ENCODE data around the gene CASP3. TPM values are rescaled to one million over a fixed set of nuclear protein-coding genes. Genes with fewer than 3 reads are reported as not detected.
"Not testable (repeated sequence)": the region's sequence is repeated elsewhere in the genome, so short reads cannot be mapped to it uniquely, and the experiment has no call there.

Gene CASP3
- polyA plus RNA-seq, 4 donors = 37.2 to 66.6 (median 57.8) TPM

- H3K9me3 ChIP-seq (ENCODE audit: control insufficient read depth in 2 of 2, insufficient read depth in 1 of 2, low read depth in 1 of 2, low read length in 1 of 2); H3K4me3 ChIP-seq (ENCODE audit: low read depth in 1 of 3, low read length in 3 of 3); FAIRE-seq; H3K27ac ChIP-seq (ENCODE audit: low read depth in 1 of 3, low read length in 2 of 3); H3K27me3 ChIP-seq (ENCODE audit: control insufficient read depth in 3 of 3, insufficient read depth in 3 of 3, low read length in 3 of 3); DNase-seq: not testable (repeated sequence)
- Histone ChIP-seq H3K4me1 (ENCODE audit: control insufficient read depth in 3 of 3, insufficient read depth in 2 of 3, low read depth in 1 of 3, low read length in 2 of 3) (peaks cover 0 to 14% (median 0%) of the 10 kb centered on the region in 3 donors), H3K36me3 (ENCODE audit: control insufficient read depth in 3 of 3, insufficient read depth in 2 of 3, low read depth in 1 of 3, low read length in 3 of 3) (peaks cover 3 to 20% (median 6%) of the 10 kb centered on the region in 3 donors)
- WGBS, 3 donors = 95 to 100% (median 96%) methylated on average over 3 of the region's 3 CpGs
Measured at GRCh38 chr4:184624504-184624903, 24.7 kb downstream of the CASP3 start.

- Histone ChIP-seq H3K4me1 (ENCODE audit: control insufficient read depth in 3 of 3, insufficient read depth in 2 of 3, low read depth in 1 of 3, low read length in 2 of 3) (peaks cover 0 to 7% (median 0%) of the 10 kb centered on the region in 3 donors), H3K36me3 (ENCODE audit: control insufficient read depth in 3 of 3, insufficient read depth in 2 of 3, low read depth in 1 of 3, low read length in 3 of 3) (peaks cover 2 to 11% (median 2%) of the 10 kb centered on the region in 3 donors), H3K4me3 (ENCODE audit: low read depth in 1 of 3, low read length in 3 of 3) (no peak overlapping the region), H3K9me3 (ENCODE audit: control insufficient read depth in 2 of 2, insufficient read depth in 1 of 2, low read depth in 1 of 2, low read length in 1 of 2) (peaks cover 0 to 6% of the 10 kb centered on the region in 2 donors), H3K27me3 (ENCODE audit: control insufficient read depth in 3 of 3, insufficient read depth in 3 of 3, low read length in 3 of 3) (no peaks in the 10 kb centered on the region), H3K27ac (ENCODE audit: low read depth in 1 of 3, low read length in 2 of 3) (peak overlapping the region in 1 of 3 donors; percentile 30)
- WGBS, 3 donors = 39 to 70% (median 70%) methylated on average over 3 of the region's 3 CpGs
- FAIRE-seq = no peak
- DNase-seq = peak in 1 of 2 donors; percentile 44
Measured at GRCh38 chr4:184621518-184621917, 27.7 kb downstream of the CASP3 start.

- Histone ChIP-seq H3K36me3 (ENCODE audit: control insufficient read depth in 3 of 3, insufficient read depth in 2 of 3, low read depth in 1 of 3, low read length in 3 of 3) (peaks cover 0 to 7% (median 2%) of the 10 kb centered on the region in 3 donors), H3K9me3 (ENCODE audit: control insufficient read depth in 2 of 2, insufficient read depth in 1 of 2, low read depth in 1 of 2, low read length in 1 of 2) (peaks cover 0 to 8% of the 10 kb centered on the region in 2 donors), H3K4me3 (ENCODE audit: low read depth in 1 of 3, low read length in 3 of 3) (no peak overlapping the region), H3K27ac (ENCODE audit: low read depth in 1 of 3, low read length in 2 of 3) (no peak overlapping the region), H3K4me1 (ENCODE audit: control insufficient read depth in 3 of 3, insufficient read depth in 2 of 3, low read depth in 1 of 3, low read length in 2 of 3) (peaks cover 0 to 2% (median 0%) of the 10 kb centered on the region in 3 donors), H3K27me3 (ENCODE audit: control insufficient read depth in 3 of 3, insufficient read depth in 3 of 3, low read length in 3 of 3) (no peaks in the 10 kb centered on the region)
- FAIRE-seq (no peak), DNase-seq (no peak)
- 86 to 93% (median 87%) methylated on average over 11 of the region's 11 CpGs for WGBS, 3 donors
Measured at GRCh38 chr4:184620212-184620867, 28.9 kb downstream of the CASP3 start.

DNA sequence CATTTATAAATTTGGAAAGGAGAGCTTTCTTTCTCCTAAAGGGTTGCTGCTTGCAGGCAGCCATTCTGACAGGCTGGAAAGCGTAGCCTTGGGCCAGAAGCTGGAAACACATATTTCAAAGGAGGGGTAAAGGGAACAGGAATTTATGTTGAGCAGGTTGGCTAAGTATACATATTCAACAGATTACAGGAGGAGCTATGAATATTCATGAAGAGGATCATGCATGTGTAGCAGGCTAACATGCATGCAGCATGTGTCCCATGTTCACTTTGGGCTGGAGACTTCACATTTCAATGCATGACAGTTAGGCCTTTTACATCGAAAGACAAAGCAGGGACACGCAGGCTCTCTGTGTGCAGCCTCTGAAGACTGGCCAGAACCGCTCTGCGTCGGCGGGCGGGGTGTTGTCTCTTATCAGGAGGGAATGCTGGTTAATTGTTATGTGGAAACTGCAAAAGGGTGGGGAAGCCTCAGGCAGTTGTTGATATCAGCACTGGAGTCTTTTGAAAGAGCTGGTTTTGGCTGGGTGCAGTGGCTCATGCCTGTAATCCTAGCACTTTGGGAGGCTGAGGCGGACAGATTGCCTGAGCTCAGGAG, 31.5 kb downstream of the CASP3 start:
- 26 to 66% (median 49%) methylated on average over 9 of the region's 9 CpGs for WGBS, 3 donors
- Histone ChIP-seq H3K4me3 (ENCODE audit: low read depth in 1 of 3, low read length in 3 of 3) (no peak overlapping the region), H3K36me3 (ENCODE audit: control insufficient read depth in 3 of 3, insufficient read depth in 2 of 3, low read depth in 1 of 3, low read length in 3 of 3) (no peaks in the 10 kb centered on the region), H3K9me3 (ENCODE audit: control insufficient read depth in 2 of 2, insufficient read depth in 1 of 2, low read depth in 1 of 2, low read length in 1 of 2) (peaks cover 0 to 24% of the 10 kb centered on the region in 2 donors), H3K4me1 (ENCODE audit: control insufficient read depth in 3 of 3, insufficient read depth in 2 of 3, low read depth in 1 of 3, low read length in 2 of 3) (peaks cover 0 to 3% (median 0%) of the 10 kb centered on the region in 3 donors), H3K27ac (ENCODE audit: low read depth in 1 of 3, low read length in 2 of 3) (peak overlapping the region in 2 of 3 donors; percentile 32 to 42), H3K27me3 (ENCODE audit: control insufficient read depth in 3 of 3, insufficient read depth in 3 of 3, low read length in 3 of 3) (no peaks in the 10 kb centered on the region)
- FAIRE-seq (no peak), DNase-seq (peak; percentile 75 to 84)

DNA sequence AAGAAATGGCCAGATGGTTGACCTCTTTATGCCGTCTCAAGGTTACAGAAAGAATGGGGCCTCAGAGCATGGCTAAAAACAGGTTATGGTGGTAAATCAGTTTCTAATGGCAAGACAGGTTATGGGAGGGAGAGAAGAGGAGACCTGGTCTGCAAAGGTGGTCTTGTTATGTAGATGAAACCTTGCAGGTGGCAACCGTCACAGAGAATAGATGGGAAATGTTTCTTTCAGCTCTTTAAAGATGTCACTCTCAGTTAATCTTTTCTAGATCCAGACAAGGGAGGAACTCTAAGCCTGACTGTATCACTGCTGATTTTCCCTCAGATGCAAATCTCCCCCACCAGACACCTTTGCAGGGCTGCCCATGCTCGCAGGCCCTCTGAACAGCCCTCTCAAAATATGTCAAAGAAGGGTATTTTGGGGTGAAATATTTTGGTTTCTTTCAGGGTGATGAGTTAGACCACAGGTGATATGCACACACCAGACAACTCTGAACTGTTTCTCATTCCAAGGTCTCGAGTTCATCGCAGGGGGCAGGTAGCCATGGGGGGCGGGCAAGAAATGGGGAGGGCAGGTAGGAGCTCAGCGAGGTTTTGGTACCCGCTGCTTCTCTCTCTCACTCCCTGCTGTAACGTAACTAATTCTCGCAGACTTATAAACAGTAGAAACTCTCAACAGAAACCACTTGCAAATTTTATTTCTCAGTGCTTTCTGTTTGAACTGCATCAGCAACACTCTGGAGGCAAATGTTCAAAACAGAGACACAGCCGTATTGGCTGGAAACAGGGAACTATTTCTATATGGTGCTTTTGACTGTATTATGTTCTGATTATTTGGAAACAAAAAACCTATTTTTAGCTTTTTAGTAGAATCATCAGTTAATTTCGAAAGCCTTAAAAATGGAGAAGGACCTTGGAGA, 32.4 kb downstream of the CASP3 start:
- WGBS, 3 donors = 74 to 88% (median 87%) methylated on average over 12 of the region's 12 CpGs
- H3K27me3 ChIP-seq (ENCODE audit: control insufficient read depth in 3 of 3, insufficient read depth in 3 of 3, low read length in 3 of 3) = no peaks in the 10 kb centered on the region
- peaks cover 0 to 24% of the 10 kb centered on the region in 2 donors for H3K9me3 ChIP-seq (ENCODE audit: control insufficient read depth in 2 of 2, insufficient read depth in 1 of 2, low read depth in 1 of 2, low read length in 1 of 2)
- FAIRE-seq (no peak), DNase-seq (no peak)
- H3K36me3 ChIP-seq (ENCODE audit: control insufficient read depth in 3 of 3, insufficient read depth in 2 of 3, low read depth in 1 of 3, low read length in 3 of 3) = no peaks in the 10 kb centered on the region
- peaks cover 0 to 9% (median 1%) of the 10 kb centered on the region in 3 donors for H3K4me1 ChIP-seq (ENCODE audit: control insufficient read depth in 3 of 3, insufficient read depth in 2 of 3, low read depth in 1 of 3, low read length in 2 of 3)
- no peak overlapping the region for H3K27ac ChIP-seq (ENCODE audit: low read depth in 1 of 3, low read length in 2 of 3)
- no peak overlapping the region for H3K4me3 ChIP-seq (ENCODE audit: low read depth in 1 of 3, low read length in 3 of 3)

- not testable (repeated sequence) for H3K36me3 ChIP-seq (ENCODE audit: control insufficient read depth in 3 of 3, insufficient read depth in 2 of 3, low read depth in 1 of 3, low read length in 3 of 3); H3K27me3 ChIP-seq (ENCODE audit: control insufficient read depth in 3 of 3, insufficient read depth in 3 of 3, low read length in 3 of 3); H3K27ac ChIP-seq (ENCODE audit: low read depth in 1 of 3, low read length in 2 of 3); FAIRE-seq; H3K4me3 ChIP-seq (ENCODE audit: low read depth in 1 of 3, low read length in 3 of 3); DNase-seq
- H3K4me1 ChIP-seq (ENCODE audit: control insufficient read depth in 3 of 3, insufficient read depth in 2 of 3, low read depth in 1 of 3, low read length in 2 of 3) = peaks cover 0 to 11% (median 1%) of the 10 kb centered on the region in 3 donors
- H3K9me3 ChIP-seq (ENCODE audit: control insufficient read depth in 2 of 2, insufficient read depth in 1 of 2, low read depth in 1 of 2, low read length in 1 of 2) = peaks cover 0 to 24% of the 10 kb centered on the region in 2 donors
- WGBS, 3 donors = 72 to 86% (median 79%) methylated on average over 2 of the region's 2 CpGs
Measured at GRCh38 chr4:184616168-184616567, 33.1 kb downstream of the CASP3 start.

GRCh38 chr4:184614509-184614908, 34.7 kb downstream of the CASP3 start:
- Histone ChIP-seq H3K27me3 (ENCODE audit: control insufficient read depth in 3 of 3, insufficient read depth in 3 of 3, low read length in 3 of 3) (no peaks in the 10 kb centered on the region), H3K27ac (ENCODE audit: low read depth in 1 of 3, low read length in 2 of 3) (no peak overlapping the region), H3K4me3 (ENCODE audit: low read depth in 1 of 3, low read length in 3 of 3) (no peak overlapping the region), H3K36me3 (ENCODE audit: control insufficient read depth in 3 of 3, insufficient read depth in 2 of 3, low read depth in 1 of 3, low read length in 3 of 3) (no peaks in the 10 kb centered on the region), H3K9me3 (ENCODE audit: control insufficient read depth in 2 of 2, insufficient read depth in 1 of 2, low read depth in 1 of 2, low read length in 1 of 2) (peaks cover 0 to 24% of the 10 kb centered on the region in 2 donors), H3K4me1 (ENCODE audit: control insufficient read depth in 3 of 3, insufficient read depth in 2 of 3, low read depth in 1 of 3, low read length in 2 of 3) (peaks cover 0 to 11% (median 1%) of the 10 kb centered on the region in 3 donors)
- DNase-seq = no peak
- 94 to 100% (median 95%) methylated on average over 3 of the region's 3 CpGs for WGBS, 3 donors
- FAIRE-seq = no peak

DNA sequence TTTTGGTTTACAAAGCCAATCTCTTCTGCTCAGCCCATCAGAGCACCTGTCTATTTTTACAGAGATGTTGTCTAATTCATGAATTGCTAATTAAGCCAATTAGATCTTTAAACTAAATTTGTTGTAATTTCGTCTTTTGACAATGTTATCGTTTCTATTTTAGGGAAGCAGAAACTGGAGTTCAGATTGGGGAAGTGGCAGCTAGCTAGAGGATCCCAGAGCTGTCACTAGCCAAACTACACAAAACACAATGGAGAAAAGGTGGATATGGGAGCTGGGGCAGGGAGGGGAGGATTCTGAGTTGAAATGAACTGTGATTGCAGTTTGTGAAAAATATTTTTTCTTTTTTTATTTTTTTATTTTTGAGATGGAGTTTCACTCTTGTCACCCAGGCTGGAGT, 35.8 kb downstream of the CASP3 start:
- WGBS, 3 donors = 85 to 94% (median 94%) methylated on average over 2 of the region's 2 CpGs
- no peak overlapping the region for H3K4me3 ChIP-seq (ENCODE audit: low read depth in 1 of 3, low read length in 3 of 3)
- H3K4me1 ChIP-seq (ENCODE audit: control insufficient read depth in 3 of 3, insufficient read depth in 2 of 3, low read depth in 1 of 3, low read length in 2 of 3) = peaks cover 0 to 11% (median 1%) of the 10 kb centered on the region in 3 donors
- no peaks in the 10 kb centered on the region for H3K36me3 ChIP-seq (ENCODE audit: control insufficient read depth in 3 of 3, insufficient read depth in 2 of 3, low read depth in 1 of 3, low read length in 3 of 3)
- DNase-seq (no peak), FAIRE-seq (no peak)
- no peaks in the 10 kb centered on the region for H3K27me3 ChIP-seq (ENCODE audit: control insufficient read depth in 3 of 3, insufficient read depth in 3 of 3, low read length in 3 of 3)
- no peak overlapping the region for H3K27ac ChIP-seq (ENCODE audit: low read depth in 1 of 3, low read length in 2 of 3)
- H3K9me3 ChIP-seq (ENCODE audit: control insufficient read depth in 2 of 2, insufficient read depth in 1 of 2, low read depth in 1 of 2, low read length in 1 of 2) = peaks cover 0 to 24% of the 10 kb centered on the region in 2 donors
